K562 (cell line): ENCODE measurements around the gene UBE2B. TPM values are rescaled to one million over a fixed set of nuclear protein-coding genes. Genes with fewer than 3 reads are reported as not detected.
A peak's percentile ranks its signal among the peaks of the same experiment; 100 is the strongest.

Experiments
- BDP1 ChIP-seq: IDR thresholded peaks from 3 replicates; pipeline ENCODE4 v1.6.1; 2011; ENCODE audit not compliant: insufficient read length, insufficient read depth
- CCAR2 ChIP-seq: fragments of 200-400 bp; formaldehyde crosslinking; IDR thresholded peaks from 2 replicates; pipeline ENCODE4 v1.6.1; 2017; ENCODE audit warnings: mild to moderate bottlenecking, low read depth, low read length
- ELF2 ChIP-seq: fragments of 250-450 bp; sonication (Bioruptor Pico); IDR thresholded peaks from 2 replicates; pipeline ENCODE4 v1.5.0; 2021; ENCODE audit warnings: mild to moderate bottlenecking
- HNRNPLL ChIP-seq: fragments of 200-400 bp; formaldehyde crosslinking; IDR thresholded peaks from 2 replicates; pipeline ENCODE4 v1.6.1; 2017; ENCODE audit warnings: low read length, low read depth, mild to moderate bottlenecking; ENCODE audit not compliant: poor library complexity, severe bottlenecking
- LARP7 ChIP-seq: fragments of 450-650 bp; IDR thresholded peaks from 2 replicates; pipeline ENCODE4 v1.6.1; 2016
- NR2F6 ChIP-seq: fragments of 450-650 bp; formaldehyde crosslinking; IDR thresholded peaks from 2 replicates; pipeline ENCODE4 v1.4.0; 2020; ENCODE audit warnings: mild to moderate bottlenecking
- PHF20 ChIP-seq: fragments of 450-650 bp; IDR thresholded peaks from 2 replicates; pipeline ENCODE4 v1.6.1; 2018; ENCODE audit not compliant: partially characterized antibody
- RFX7 ChIP-seq: fragments of 250-450 bp; sonication (Bioruptor Pico); IDR thresholded peaks from 2 replicates; pipeline ENCODE4 v1.5.1; 2021; ENCODE audit warnings: mild to moderate bottlenecking
- SLC30A9 ChIP-seq: fragments of 250-450 bp; sonication (Bioruptor Pico); IDR thresholded peaks from 2 replicates; pipeline ENCODE4 v1.8.0; 2022; ENCODE audit warnings: mild to moderate bottlenecking, moderate library complexity
- SUPT5H ChIP-seq: fragments of 450-650 bp; IDR thresholded peaks from 2 replicates; pipeline ENCODE4 v1.6.1; 2016
- TEAD4 ChIP-seq, 2 experiments: sonication (generic) in 1 of 2; formaldehyde crosslinking in 1 of 2; IDR thresholded peaks; 2 replicates each; pipeline versions ENCODE4 v1.6.1 to v1.8.0; 2012 to 2022; ENCODE audit warnings: borderline replicate concordance in 1 of 2, inconsistent platforms in 1 of 2, low read length in 1 of 2, mild to moderate bottlenecking in 1 of 2, missing genetic modification reagents in 1 of 2
- XRCC5 ChIP-seq: fragments of 200-400 bp; formaldehyde crosslinking; IDR thresholded peaks from 2 replicates; pipeline ENCODE4 v1.6.1; 2017; ENCODE audit warnings: low read depth, mild to moderate bottlenecking, low read length
- ZBTB1 ChIP-seq: sonication (generic); formaldehyde crosslinking; IDR thresholded peaks from 2 replicates; pipeline ENCODE4 v1.8.1; 2023; ENCODE audit warnings: missing genetic modification reagents, low read depth, mild to moderate bottlenecking, borderline replicate concordance
- ZC3H4 ChIP-seq: sonication (generic); formaldehyde crosslinking; IDR thresholded peaks from 2 replicates; pipeline ENCODE4 v1.9.0; 2021; ENCODE audit warnings: missing genetic modification reagents, borderline replicate concordance
- ZNF586 ChIP-seq: fragments of 450-650 bp; formaldehyde crosslinking; conservative IDR thresholded peaks from 2 replicates; pipeline ENCODE4 v1.4.0; 2020; ENCODE audit warnings: mild to moderate bottlenecking, moderate library complexity
- ZNF76 ChIP-seq: fragments of 250-450 bp; sonication (Bioruptor Pico); IDR thresholded peaks from 2 replicates; pipeline ENCODE4 v1.4.0; 2020; ENCODE audit warnings: mild to moderate bottlenecking, moderate library complexity, borderline replicate concordance
- polyA plus RNA-seq, 8 experiments: library from polyadenylated mRNA; depleted of rRNA in 4 of 8; stranded (reverse) in 5 of 8; unstranded in 3 of 8; fragments of >200 nt; fragmentation: Nextera tagmentation in 2 of 8; fragmentation: Illumina TruSeq in 1 of 8; extraction: Ambion mirVana in 2 of 8; extraction: Trizol in 1 of 8; gene quantifications; 2 replicates each; pipeline versions ENCODE4 v1.2.1 to v1.2.3, GENCODE V29; 2011 to 2014; ENCODE audit warnings: inconsistent platforms in 1 of 8, missing spikeins in 1 of 8
- total RNA-seq, 7 experiments: library from RNA; depleted of rRNA in 6 of 7; stranded (reverse); fragments of >200 nt in 6 of 7; fragmentation: Illumina TruSeq in 2 of 7; extraction: Trizol in 2 of 7; gene quantifications; 2 replicates each; pipeline versions ENCODE4 v1.2.1 to v1.2.3, GENCODE V29; 2011 to 2021; ENCODE audit warnings: low replicate concordance in 1 of 7
- TF ChIP-seq, protein P1 (sequence below): sonication (generic); formaldehyde crosslinking; IDR thresholded peaks from 2 replicates; pipeline ENCODE4 v1.8.1; 2023; ENCODE audit warnings: mild to moderate bottlenecking, missing genetic modification reagents
- TF ChIP-seq, protein P2 (sequence below): fragments of 250-450 bp; sonication (Bioruptor Pico); IDR thresholded peaks from 2 replicates; pipeline ENCODE4 v1.8.0; 2022; ENCODE audit warnings: moderate library complexity, mild to moderate bottlenecking, inconsistent platforms
- TF ChIP-seq, protein P3 (sequence below): fragments of 450-650 bp; IDR thresholded peaks from 2 replicates; pipeline ENCODE4 v1.6.1; 2016; ENCODE audit warnings: low read depth

UBE2B gene
- total and polyA plus RNA-seq, 9 of the 15 experiments (the other 6 are each of a cell fraction or from before 2014, with no cell fraction given) = 13.1 to 198 (median 75.5) TPM

DNA sequence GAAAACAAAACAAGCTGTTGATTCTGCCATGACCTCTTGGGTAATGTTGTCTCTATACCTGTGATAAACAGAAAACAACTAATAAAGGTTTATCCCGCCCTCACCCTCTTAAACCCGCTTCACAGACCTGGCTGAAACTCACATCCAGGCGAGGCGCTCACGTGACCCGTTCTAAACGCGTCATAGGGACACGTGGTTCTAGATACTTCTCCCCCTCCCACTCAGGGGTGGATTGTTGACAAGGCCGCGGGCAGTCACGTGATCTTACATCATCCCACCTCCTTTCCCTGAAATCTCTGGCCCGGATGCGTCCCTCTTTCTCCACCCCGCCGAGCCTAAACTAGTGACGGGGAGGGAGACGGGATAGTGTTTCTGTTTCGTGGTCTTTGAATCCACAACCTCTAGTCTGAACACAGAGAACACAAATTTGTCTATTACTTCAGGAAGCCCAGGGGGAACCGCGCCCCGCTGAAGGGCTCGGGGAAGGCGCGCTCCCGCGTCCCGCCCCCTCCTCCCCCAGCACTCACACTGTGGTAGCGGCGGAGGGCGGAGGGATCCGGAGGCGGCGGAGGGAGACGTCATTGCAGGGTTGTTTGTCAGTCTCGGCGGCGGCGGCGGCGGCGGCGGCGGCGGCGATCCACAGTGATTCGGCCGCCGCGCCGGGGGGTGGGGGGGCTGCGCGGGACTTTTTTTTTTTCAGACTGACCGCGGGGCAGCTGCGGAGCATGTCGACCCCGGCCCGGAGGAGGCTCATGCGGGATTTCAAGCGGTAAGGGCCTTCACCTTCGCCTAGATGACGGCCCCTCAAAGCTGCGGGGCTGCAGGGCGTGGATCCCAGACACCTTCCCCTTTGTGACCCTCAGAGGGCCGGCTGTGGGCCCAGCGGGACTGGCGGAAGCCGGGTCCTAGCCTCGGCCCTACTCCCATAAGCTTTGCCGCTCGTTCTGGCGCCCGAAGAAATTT, at the start of gene UBE2B (continued):
- TF ChIP-seq, protein P1, sequence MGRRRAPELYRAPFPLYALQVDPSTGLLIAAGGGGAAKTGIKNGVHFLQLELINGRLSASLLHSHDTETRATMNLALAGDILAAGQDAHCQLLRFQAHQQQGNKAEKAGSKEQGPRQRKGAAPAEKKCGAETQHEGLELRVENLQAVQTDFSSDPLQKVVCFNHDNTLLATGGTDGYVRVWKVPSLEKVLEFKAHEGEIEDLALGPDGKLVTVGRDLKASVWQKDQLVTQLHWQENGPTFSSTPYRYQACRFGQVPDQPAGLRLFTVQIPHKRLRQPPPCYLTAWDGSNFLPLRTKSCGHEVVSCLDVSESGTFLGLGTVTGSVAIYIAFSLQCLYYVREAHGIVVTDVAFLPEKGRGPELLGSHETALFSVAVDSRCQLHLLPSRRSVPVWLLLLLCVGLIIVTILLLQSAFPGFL (CRISPR knock-in tag) = no peak
- TF ChIP-seq ZNF76 (CRISPR knock-in tag) (no peak), ELF2 (CRISPR knock-in tag) (no peak), ZNF586 (CRISPR knock-in tag) (no peak), ZBTB1 (no peak), PHF20 (peak; percentile 78), ZC3H4 (CRISPR knock-in tag) (no peak), RFX7 (CRISPR knock-in tag) (no peak), XRCC5 (peak; percentile 41; the same call in 1 of the 2 replicates), NR2F6 (CRISPR knock-in tag) (no peak), BDP1 (no peak), HNRNPLL (no peak), LARP7 (no peak), CCAR2 (no peak), TEAD4 (IDR thresholded peaks at IDR 0.05; ENCODE audit: low read length) (no peak), TEAD4 (CRISPR knock-in tag; IDR thresholded peaks at IDR 0.05; ENCODE audit: borderline replicate concordance) (no peak), SUPT5H (peak; percentile 68), SLC30A9 (CRISPR knock-in tag) (no peak)
- TF ChIP-seq, protein P2, sequence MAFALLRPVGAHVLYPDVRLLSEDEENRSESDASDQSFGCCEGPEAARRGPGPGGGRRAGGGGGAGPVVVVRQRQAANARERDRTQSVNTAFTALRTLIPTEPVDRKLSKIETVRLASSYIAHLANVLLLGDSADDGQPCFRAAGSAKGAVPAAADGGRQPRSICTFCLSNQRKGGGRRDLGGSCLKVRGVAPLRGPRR (CRISPR knock-in tag) = no peak
- TF ChIP-seq, protein P3, sequence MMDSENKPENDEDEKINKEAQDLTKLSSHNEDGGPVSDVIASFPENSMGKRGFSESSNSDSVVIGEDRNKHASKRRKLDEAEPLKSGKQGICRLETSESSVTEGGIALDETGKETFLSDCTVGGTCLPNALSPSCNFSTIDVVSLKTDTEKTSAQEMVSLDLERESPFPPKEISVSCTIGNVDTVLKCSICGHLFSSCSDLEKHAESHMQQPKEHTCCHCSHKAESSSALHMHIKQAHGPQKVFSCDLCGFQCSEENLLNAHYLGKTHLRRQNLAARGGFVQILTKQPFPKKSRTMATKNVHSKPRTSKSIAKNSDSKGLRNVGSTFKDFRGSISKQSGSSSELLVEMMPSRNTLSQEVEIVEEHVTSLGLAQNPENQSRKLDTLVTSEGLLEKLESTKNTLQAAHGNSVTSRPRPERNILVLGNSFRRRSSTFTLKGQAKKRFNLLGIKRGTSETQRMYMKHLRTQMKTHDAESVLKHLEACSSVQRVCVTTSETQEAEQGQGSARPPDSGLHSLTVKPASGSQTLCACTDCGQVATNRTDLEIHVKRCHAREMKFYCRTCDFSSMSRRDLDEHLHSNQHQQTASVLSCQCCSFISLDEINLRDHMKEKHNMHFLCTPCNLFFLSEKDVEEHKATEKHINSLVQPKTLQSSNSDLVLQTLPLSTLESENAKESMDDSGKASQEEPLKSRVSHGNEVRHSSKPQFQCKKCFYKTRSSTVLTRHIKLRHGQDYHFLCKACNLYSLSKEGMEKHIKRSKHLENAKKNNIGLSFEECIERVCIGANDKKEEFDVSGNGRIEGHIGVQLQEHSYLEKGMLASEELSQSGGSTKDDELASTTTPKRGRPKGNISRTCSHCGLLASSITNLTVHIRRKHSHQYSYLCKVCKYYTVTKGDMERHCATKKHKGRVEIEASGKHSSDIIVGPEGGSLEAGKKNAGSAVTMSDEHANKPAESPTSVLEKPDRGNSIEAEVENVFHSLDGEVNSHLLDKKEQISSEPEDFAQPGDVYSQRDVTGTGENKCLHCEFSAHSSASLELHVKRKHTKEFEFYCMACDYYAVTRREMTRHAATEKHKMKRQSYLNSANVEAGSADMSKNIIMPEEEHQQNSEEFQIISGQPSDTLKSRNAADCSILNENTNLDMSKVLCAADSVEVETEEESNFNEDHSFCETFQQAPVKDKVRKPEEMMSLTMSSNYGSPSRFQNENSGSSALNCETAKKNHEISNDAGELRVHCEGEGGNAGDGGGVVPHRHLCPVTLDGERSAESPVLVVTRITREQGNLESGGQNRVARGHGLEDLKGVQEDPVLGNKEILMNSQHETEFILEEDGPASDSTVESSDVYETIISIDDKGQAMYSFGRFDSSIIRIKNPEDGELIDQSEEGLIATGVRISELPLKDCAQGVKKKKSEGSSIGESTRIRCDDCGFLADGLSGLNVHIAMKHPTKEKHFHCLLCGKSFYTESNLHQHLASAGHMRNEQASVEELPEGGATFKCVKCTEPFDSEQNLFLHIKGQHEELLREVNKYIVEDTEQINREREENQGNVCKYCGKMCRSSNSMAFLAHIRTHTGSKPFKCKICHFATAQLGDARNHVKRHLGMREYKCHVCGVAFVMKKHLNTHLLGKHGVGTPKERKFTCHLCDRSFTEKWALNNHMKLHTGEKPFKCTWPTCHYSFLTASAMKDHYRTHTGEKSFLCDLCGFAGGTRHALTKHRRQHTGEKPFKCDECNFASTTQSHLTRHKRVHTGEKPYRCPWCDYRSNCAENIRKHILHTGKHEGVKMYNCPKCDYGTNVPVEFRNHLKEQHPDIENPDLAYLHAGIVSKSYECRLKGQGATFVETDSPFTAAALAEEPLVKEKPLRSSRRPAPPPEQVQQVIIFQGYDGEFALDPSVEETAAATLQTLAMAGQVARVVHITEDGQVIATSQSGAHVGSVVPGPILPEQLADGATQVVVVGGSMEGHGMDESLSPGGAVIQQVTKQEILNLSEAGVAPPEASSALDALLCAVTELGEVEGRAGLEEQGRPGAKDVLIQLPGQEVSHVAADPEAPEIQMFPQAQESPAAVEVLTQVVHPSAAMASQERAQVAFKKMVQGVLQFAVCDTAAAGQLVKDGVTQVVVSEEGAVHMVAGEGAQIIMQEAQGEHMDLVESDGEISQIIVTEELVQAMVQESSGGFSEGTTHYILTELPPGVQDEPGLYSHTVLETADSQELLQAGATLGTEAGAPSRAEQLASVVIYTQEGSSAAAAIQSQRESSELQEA = no peak
